ENCODE results near the gene ATP6V1C2.

DNA sequence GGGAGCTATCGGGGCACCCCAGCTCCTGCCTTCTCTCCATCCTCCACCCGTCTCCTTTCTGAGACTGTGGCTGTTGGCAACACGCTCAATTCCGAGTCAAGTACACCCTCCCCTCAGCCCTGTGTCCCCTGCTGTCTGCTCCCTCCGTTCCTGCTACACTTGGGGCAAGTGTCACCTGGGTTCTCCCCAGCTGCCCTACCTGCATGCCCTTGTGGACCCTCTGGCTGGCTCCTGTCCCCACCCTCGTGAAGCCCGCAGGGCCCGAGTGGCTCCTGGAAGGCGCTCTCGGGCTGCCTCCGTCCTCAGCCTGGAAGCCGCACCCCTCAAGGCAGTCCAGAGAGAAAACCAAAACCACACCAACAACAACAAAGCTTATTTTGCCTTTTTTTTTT lies 57.3 kb downstream of the ATP6V1C2 start:
- TF ChIP-seq, protein P1, sequence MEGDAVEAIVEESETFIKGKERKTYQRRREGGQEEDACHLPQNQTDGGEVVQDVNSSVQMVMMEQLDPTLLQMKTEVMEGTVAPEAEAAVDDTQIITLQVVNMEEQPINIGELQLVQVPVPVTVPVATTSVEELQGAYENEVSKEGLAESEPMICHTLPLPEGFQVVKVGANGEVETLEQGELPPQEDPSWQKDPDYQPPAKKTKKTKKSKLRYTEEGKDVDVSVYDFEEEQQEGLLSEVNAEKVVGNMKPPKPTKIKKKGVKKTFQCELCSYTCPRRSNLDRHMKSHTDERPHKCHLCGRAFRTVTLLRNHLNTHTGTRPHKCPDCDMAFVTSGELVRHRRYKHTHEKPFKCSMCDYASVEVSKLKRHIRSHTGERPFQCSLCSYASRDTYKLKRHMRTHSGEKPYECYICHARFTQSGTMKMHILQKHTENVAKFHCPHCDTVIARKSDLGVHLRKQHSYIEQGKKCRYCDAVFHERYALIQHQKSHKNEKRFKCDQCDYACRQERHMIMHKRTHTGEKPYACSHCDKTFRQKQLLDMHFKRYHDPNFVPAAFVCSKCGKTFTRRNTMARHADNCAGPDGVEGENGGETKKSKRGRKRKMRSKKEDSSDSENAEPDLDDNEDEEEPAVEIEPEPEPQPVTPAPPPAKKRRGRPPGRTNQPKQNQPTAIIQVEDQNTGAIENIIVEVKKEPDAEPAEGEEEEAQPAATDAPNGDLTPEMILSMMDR (IDR thresholded peaks at IDR 0.05; ENCODE audit: low read length): no peak
- TF ChIP-seq EZH2 (optimal IDR thresholded peaks at IDR 0.05; ENCODE audit: low read depth, low read length): no peak
- no peak for TF ChIP-seq EZH2phosphoT487 (IDR thresholded peaks at IDR 0.05; ENCODE audit: low read length)

All from MM.1S (cell line).